Prostate gland (tissue), 2 donors: ENCODE results near the gene FCHO2.

Source experiments
- CTCF ChIP-seq, 4 experiments: fragments of 200-600 bp in 2 of 4; fragments of 450-650 bp in 2 of 4; sonication (generic) in 2 of 4; IDR thresholded peaks; 1 replicate in 3 of 4; 2 replicates in 1 of 4; pipeline ENCODE4 v1.5.1; 2016 to 2019; ENCODE audit warnings: antibody characterized with exemption in 4 of 4, mild to moderate bottlenecking in 2 of 4, moderate library complexity in 2 of 4
- POLR2A ChIP-seq: fragments of 450-650 bp; IDR thresholded peaks from one replicate; pipeline ENCODE4 v1.6.1; 2016; ENCODE audit warnings: antibody characterized with exemption, mild to moderate bottlenecking

GRCh38 chr5:72956324-72957140 lies 691 bp downstream of the FCHO2 start:
- no peak for TF ChIP-seq CTCF (IDR thresholded peaks at IDR 0.05)
- TF ChIP-seq POLR2A = peak; percentile 15
